Omental fat pad (tissue), 4 donors: ENCODE data around the gene TEC. TPM values are rescaled to one million over a fixed set of nuclear protein-coding genes. Genes with fewer than 3 reads are reported as not detected.

Source experiments
- ATAC-seq: fragments of 150-250 bp; one replicate; pipeline ENCODE4 v1.9.1; 2016; ENCODE audit warnings: mild to moderate bottlenecking, moderate library complexity; ENCODE audit not compliant: low FRiP score
- DNase-seq: peaks from one replicate; pipeline ENCODE4 v3.0.0-alpha.2; 2019; ENCODE audit warnings: low spot score
- CTCF ChIP-seq, 3 donors: fragments of 450-650 bp; IDR thresholded peaks; one replicate each; pipeline ENCODE4 v1.5.1; 2016 to 2017; ENCODE audit warnings: antibody characterized with exemption in 3 of 3, mild to moderate bottlenecking in 3 of 3, moderate library complexity in 2 of 3
- total RNA-seq, 4 donors: library from RNA; depleted of rRNA; stranded (reverse); fragments of >200 nt; gene quantifications; one replicate each; pipeline ENCODE4 v1.1.0, GENCODE V29; 2016

Gene TEC
- total RNA-seq, 4 donors from 2014 or later = 2.6 to 4.8 (median 3.9) TPM

GRCh38 chr4:48248559-48248953 lies 21.1 kb downstream of the TEC start:
- no peak for ATAC-seq
- no peak for TF ChIP-seq CTCF (IDR thresholded peaks at IDR 0.05)

GRCh38 chr4:48247878-48248558 lies 21.6 kb downstream of the TEC start:
- DNase-seq (no peak), ATAC-seq (no peak)
- no peak for TF ChIP-seq CTCF (IDR thresholded peaks at IDR 0.05)

More at GRCh38 chr4:48248559-48248953, 21.1 kb downstream of the TEC start:
- DNase-seq = no peak

- no peak for TF ChIP-seq CTCF (IDR thresholded peaks at IDR 0.05)
- no peak for ATAC-seq
- no peak for DNase-seq
These were observed 22.3 kb downstream of the TEC start for GRCh38 chr4:48247142-48247877.

- no peak for DNase-seq
- ATAC-seq = no peak
- TF ChIP-seq CTCF (IDR thresholded peaks at IDR 0.05) = no peak
These were observed 25.0 kb downstream of the TEC start for GRCh38 chr4:48244665-48245064.

- ATAC-seq (no peak), DNase-seq (no peak)
- TF ChIP-seq CTCF (IDR thresholded peaks at IDR 0.05) = no peak
These were observed 25.8 kb downstream of the TEC start for GRCh38 chr4:48243887-48244286.

- ATAC-seq (no peak), DNase-seq (no peak)
- TF ChIP-seq CTCF (IDR thresholded peaks at IDR 0.05) = no peak
These were observed 26.2 kb downstream of the TEC start for GRCh38 chr4:48243429-48243828.
